Glutamatergic neuron (in vitro differentiated cells): ENCODE data around the gene ERCC3. TPM values are rescaled to one million over a fixed set of nuclear protein-coding genes. Genes with fewer than 3 reads are reported as not detected.

Experiments used
- DNase-seq: peaks from one replicate; pipeline ENCODE4 v3.0.0; 2022
- H3K27ac Mint-ChIP-seq: one replicate; pipeline ENCODE4 v1.8.0; 2020; ENCODE audit warnings: mild to moderate bottlenecking, mixed read lengths, inconsistent platforms; ENCODE audit not compliant: unreplicated experiment
- H3K27me3 Mint-ChIP-seq: one replicate; pipeline ENCODE4 v1.8.0; 2020; ENCODE audit warnings: mild to moderate bottlenecking, moderate library complexity, mixed read lengths, inconsistent platforms; ENCODE audit not compliant: unreplicated experiment
- H3K36me3 Mint-ChIP-seq: one replicate; pipeline ENCODE4 v1.8.0; 2020; ENCODE audit warnings: mild to moderate bottlenecking, mixed read lengths, inconsistent platforms; ENCODE audit not compliant: unreplicated experiment
- H3K4me1 Mint-ChIP-seq: one replicate; pipeline ENCODE4 v1.8.0; 2020; ENCODE audit warnings: mild to moderate bottlenecking, low read depth, mixed read lengths, inconsistent platforms; ENCODE audit not compliant: unreplicated experiment
- H3K4me3 Mint-ChIP-seq: one replicate; pipeline ENCODE4 v1.8.0; 2020; ENCODE audit warnings: mild to moderate bottlenecking, mixed read lengths, inconsistent platforms; ENCODE audit not compliant: unreplicated experiment
- H3K9me3 Mint-ChIP-seq: one replicate; pipeline ENCODE4 v1.8.0; 2020; ENCODE audit warnings: mild to moderate bottlenecking, moderate library complexity, mixed read lengths, inconsistent platforms; ENCODE audit not compliant: unreplicated experiment
- CTCF ChIP-seq: fragments of 200-600 bp; sonication (generic); IDR thresholded peaks from one replicate; pipeline ENCODE4 v1.5.0; 2021; ENCODE audit not compliant: partially characterized antibody, unreplicated experiment
- total RNA-seq: library from RNA; stranded (reverse); fragmentation: NEBNext Ultra II Directional; extraction: Animal tissue kit (Norgen Biotek cat#: 25700); gene quantifications from one replicate; pipeline ENCODE4 v1.2.1, GENCODE V29; 2021; ENCODE audit not compliant: unreplicated experiment

The ERCC3 gene
- total RNA-seq, 1 donor from 2014 or later = 54.0 TPM

GRCh38 chr2:127280693-127281092 is 13.3 kb downstream of the ERCC3 start:
- H3K9me3 Mint-ChIP-seq = no peaks in the 10 kb centered on the region
- H3K36me3 Mint-ChIP-seq = peaks cover 13% of the 10 kb centered on the region
- TF ChIP-seq CTCF = no peak
- no peak overlapping the region for H3K27ac Mint-ChIP-seq
- peaks cover 2% of the 10 kb centered on the region for H3K27me3 Mint-ChIP-seq
- DNase-seq = no peak
- peaks cover under 1% of the 10 kb centered on the region for H3K4me1 Mint-ChIP-seq
- H3K4me3 Mint-ChIP-seq = no peak overlapping the region

- peaks cover 9% of the 10 kb centered on the region for H3K4me1 Mint-ChIP-seq
- peaks cover 13% of the 10 kb centered on the region for H3K36me3 Mint-ChIP-seq
- H3K4me3 Mint-ChIP-seq = no peak overlapping the region
- H3K27ac Mint-ChIP-seq = no peak overlapping the region
- no peak for DNase-seq
- no peak for TF ChIP-seq CTCF
- H3K27me3 Mint-ChIP-seq = peaks cover 2% of the 10 kb centered on the region
- no peaks in the 10 kb centered on the region for H3K9me3 Mint-ChIP-seq
Measured at GRCh38 chr2:127279781-127280180, 14.2 kb downstream of the ERCC3 start.

DNA sequence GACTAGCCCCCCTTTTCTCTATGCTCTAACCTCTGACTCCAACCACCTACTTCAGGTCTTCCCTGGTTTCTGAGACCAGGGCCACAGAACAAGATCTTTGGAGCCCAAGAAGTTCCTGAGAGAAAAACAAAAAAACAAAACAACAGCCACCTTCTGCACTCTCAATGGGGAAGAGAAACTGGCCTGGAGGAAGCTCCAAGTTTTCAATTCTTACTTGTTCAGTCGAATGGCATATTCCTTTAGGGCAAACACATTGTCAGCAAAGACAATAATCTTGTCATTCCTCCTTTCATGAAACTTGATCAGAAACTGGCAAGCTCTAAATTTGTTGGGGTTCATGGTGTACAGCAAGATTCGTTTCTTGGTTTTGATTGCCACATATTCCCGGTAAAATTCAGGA is 15.0 kb downstream of the ERCC3 start:
- Mint-ChIP-seq H3K9me3 (no peaks in the 10 kb centered on the region), H3K4me1 (peaks cover 9% of the 10 kb centered on the region), H3K36me3 (peaks cover 6% of the 10 kb centered on the region), H3K27me3 (peaks cover 2% of the 10 kb centered on the region), H3K4me3 (no peak overlapping the region), H3K27ac (no peak overlapping the region)
- no peak for DNase-seq
- TF ChIP-seq CTCF = no peak

DNA sequence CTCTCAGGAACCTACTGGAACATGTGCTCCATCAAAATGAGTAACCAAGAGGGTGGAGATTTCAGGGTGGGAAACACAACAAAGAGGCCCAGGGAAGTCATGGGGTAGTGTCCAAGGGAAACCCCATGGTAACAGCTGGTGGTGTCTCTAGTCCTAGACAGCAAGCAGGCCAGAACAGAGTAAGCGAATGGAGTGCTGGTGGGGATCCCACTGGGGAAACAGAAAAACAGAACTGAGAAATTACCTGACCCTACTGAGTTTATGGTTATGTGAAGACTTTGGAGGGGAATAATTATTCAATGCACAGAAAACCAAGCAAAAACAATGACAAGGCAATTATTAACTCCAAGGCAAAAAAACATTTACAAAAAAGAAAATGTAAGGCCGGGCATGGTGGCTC is 16.9 kb downstream of the ERCC3 start:
- no peaks in the 10 kb centered on the region for H3K36me3 Mint-ChIP-seq
- H3K27ac Mint-ChIP-seq = no peak overlapping the region
- no peak overlapping the region for H3K4me3 Mint-ChIP-seq
- DNase-seq = no peak
- peaks cover 9% of the 10 kb centered on the region for H3K4me1 Mint-ChIP-seq
- TF ChIP-seq CTCF = no peak
- H3K27me3 Mint-ChIP-seq = peaks cover 2% of the 10 kb centered on the region
- H3K9me3 Mint-ChIP-seq = no peaks in the 10 kb centered on the region

- peaks cover 9% of the 10 kb centered on the region for H3K4me1 Mint-ChIP-seq
- peak; percentile 16 for DNase-seq
- TF ChIP-seq CTCF = no peak
Measured at GRCh38 chr2:127275789-127276188, 18.2 kb downstream of the ERCC3 start.

More at GRCh38 chr2:127275789-127276188, 18.2 kb downstream of the ERCC3 start:
- peaks cover 2% of the 10 kb centered on the region for H3K27me3 Mint-ChIP-seq
- H3K9me3 Mint-ChIP-seq = peaks cover 2% of the 10 kb centered on the region
- peaks cover 4% of the 10 kb centered on the region for H3K36me3 Mint-ChIP-seq
- no peak overlapping the region for H3K27ac Mint-ChIP-seq
- H3K4me3 Mint-ChIP-seq = no peak overlapping the region
